GM18870 (cell line): ENCODE measurements around the gene LLGL2.

Experiments used
- ATAC-seq: cut with Tn5 transposase; IDR thresholded peaks from one replicate; pipeline ENCODE4 v1.9.1; 2021; ENCODE audit warnings: moderate library complexity; ENCODE audit not compliant: unreplicated experiment

LLGL2 gene

GRCh38 chr17:75506134-75506533 is 19.4 kb upstream of the LLGL2 start:
- no peak for ATAC-seq

- ATAC-seq, result no peak
These were observed 18.6 kb upstream of the LLGL2 start for GRCh38 chr17:75506888-75507287.

DNA sequence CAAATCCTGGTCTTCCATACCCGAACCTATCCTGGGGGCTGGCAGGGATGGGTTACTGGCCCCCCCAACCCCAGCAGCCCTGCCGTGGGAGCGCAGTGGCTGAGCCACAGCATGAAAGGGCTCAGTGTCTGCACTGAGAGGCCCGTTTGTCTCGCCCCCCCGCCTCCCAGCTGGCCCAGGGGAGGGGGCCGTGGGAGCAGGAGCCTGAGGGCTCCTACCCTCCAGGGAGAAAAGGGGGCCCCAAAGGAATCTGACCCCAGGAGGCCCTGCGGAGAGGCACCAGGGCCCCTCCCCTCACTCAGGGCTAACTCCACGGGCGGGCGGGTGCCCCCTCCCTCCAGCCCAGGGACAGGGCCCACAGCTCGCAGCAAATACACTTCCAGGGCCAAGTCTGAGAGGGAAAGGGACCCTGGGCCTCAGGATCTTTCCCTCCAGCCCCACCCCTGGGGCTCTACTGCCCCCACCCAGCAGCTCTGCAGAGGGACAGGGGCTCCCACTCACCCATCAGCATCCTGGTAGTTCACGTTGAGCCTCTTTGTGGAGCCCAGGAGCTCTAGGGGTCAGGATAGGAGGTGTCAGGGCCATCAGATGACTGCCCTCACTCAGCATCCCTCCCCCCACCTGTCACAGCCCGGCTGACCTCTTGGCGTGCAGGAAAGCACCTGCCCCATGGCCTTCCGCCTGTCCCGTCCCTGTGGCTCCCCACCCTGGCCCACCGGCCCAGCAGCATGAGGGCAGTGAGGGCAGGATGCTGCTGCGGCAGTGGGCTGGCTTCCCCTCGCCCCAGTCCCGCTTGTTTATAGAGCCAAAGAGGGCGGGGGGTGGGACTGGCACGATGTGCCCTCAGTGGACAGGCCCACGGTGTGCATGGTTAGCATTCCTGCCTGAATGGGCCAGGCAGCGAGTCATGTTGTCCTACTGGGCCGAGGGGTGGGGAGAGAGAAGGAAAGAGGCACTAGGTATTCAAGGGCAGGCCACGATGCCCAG is 17.5 kb upstream of the LLGL2 start:
- no peak for ATAC-seq

DNA sequence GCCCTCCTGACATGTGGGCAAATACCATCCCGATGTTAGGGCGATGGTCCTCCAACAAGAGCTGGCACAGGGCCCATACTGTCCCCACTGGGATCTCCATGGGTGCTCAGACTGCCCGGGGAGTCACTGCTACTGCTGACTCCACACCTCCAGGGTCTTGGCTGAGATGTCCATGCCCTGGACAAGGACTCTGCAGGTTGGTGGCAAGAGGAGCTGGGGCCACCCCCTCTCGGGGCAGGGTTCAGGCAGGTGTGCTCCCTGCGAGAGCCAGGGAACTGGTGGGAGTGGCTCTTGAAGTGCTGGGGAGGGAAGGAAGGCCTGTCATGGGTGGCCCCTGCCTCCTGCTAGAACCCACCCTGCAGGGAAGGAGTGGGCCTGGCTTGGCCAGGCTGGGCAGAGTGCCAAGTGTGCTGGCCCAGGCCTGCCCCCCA is 16.6 kb upstream of the LLGL2 start:
- ATAC-seq, result no peak

GRCh38 chr17:75509528-75510258 is 15.8 kb upstream of the LLGL2 start:
- no peak for ATAC-seq

GRCh38 chr17:75511270-75511609 is 14.3 kb upstream of the LLGL2 start:
- ATAC-seq, result no peak

DNA sequence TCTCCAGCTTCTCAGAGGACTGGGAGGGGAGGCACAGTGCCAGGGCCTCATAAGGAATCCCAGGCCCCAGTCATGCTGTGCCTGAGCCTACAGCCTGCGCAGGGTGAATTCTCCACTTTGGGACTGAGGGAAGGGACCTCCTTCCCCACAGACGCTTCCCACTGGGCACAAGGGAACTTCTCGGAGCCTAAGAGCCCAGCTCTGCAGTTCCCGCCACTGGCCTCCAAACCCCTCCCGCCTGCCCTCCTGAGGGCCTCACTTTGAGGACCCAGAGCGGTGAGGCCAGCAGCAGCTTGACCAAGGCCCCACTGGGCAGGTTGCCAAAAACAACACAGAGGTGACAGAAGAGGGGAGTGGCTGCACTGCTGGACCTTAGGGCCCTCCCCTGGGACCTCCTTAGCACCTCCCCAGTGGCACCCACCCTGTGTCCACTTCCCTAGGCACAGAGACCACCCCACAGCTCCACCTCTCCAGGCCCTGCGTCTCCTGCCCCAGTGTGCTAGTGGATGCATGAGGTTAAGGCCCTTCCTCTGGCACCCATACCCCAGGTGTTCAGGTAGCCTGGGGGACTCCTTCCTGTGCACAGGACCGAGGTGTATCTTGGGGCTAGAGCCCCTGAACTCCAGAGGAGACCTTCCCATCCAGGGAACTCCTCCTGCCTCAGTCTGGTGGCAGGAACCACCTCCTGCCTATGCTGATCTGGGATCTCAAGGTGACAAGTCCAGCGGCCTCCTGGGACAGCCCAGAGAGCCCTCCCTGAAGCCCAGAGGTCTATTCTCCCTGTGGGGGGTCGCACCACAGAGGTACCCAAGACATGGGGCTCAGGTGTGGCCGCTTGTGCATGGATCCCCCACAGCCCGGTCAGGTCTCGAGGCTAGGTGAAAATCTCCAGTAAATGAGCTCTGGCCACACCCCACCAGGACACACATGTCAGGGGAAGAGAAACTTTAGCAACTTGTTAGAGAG is 13.6 kb upstream of the LLGL2 start:
- no peak for ATAC-seq

DNA sequence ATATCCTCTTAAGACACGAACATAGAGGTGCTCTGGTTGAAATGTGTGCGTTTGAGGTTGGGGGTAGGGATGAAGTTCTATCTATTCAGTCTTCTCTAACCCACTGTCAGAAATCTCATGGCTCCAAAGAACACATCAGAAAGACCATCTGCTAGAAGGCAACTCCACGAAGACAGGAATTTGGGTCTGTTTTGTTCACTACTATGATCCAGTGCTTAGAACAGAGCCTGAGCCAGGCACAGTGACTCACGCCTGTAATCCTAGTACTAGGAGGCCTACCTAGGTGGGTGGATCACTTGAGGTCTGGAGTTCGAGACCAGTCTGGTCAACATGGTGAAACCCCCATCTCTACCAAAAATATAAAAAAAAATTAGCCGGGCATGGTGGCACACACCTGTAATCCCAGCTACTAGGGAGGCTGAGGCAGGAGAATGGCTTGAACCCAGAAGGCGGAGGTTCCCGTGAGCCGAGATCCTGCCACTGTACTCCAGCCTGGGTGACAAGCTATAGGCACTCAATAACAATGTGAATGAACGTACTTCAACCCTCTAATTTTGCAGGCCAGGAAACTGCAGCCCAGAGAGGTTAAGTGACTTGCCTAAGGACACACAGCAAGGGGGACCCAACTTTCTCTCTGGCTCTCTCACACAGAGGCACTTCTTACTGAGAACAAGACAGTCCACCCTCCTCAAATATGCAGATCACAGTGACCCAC is 12.4 kb upstream of the LLGL2 start:
- no peak for ATAC-seq

DNA sequence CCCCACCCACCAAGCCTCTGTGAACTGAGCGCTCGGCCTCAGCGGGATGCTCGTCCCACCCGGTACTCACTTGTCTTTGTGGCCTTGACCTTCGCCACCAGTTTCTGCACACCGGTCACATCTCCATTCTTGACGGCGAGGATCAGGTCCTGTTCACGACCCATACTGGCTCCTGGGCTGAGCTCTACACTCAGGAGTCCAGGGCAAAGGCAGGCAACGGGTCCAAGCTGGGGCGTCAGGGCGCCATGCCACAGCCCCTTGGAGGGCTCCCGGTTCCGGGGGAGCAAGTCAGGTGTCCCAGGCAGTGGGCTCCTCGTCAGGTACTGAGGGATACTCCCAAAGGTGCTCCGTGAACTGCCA is 11.9 kb upstream of the LLGL2 start:
- no peak for ATAC-seq

DNA sequence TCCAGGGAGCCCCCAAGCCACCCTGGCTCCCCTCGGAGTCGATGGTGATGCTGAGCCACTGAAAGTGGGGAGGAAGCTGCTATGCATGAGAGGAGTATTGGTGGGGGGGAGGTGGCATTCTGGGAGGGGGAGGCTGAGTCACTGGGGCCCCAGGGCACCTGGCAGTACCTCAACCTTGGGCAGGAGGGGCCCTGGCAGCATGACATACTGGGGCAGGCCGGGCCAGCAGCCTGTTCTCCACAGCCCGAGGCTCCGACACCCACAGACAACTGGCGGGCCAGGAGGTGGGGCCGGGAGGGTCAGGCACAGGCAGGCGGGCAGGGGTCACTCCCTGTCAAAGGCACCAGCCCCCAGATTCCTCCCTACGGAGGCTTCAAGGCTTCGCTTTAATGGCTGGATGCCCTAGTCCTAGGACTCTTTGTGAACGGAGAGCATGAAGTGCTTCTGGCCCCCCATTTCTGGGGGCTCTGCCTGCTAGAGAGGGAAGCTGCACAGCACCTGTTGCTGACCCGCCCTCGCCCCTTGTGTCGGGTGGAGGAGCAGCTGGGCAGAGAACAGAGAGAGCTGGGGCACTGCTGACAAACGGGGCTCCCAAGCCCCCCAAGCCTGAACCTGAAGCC is 11.1 kb upstream of the LLGL2 start:
- no peak for ATAC-seq

- no peak for ATAC-seq
These were observed 10.5 kb upstream of the LLGL2 start for GRCh38 chr17:75514919-75515495.

GRCh38 chr17:75515496-75516254 is 9.8 kb upstream of the LLGL2 start, which contains the start of gene CASKIN2:
TSS of gene CASKIN2 (minus strand) at chr17:75515537. CDS start at chr17:75513804, 1,733 bp downstream.
- ATAC-seq, result peak; percentile 36

GRCh38 chr17:75516255-75516618 is 9.3 kb upstream of the LLGL2 start, which contains the start of gene TSEN54:
TSS of gene TSEN54 (plus strand) at chr17:75516528. CDS start at chr17:75516561, 33 bp downstream.
- peak; percentile 39 for ATAC-seq

DNA sequence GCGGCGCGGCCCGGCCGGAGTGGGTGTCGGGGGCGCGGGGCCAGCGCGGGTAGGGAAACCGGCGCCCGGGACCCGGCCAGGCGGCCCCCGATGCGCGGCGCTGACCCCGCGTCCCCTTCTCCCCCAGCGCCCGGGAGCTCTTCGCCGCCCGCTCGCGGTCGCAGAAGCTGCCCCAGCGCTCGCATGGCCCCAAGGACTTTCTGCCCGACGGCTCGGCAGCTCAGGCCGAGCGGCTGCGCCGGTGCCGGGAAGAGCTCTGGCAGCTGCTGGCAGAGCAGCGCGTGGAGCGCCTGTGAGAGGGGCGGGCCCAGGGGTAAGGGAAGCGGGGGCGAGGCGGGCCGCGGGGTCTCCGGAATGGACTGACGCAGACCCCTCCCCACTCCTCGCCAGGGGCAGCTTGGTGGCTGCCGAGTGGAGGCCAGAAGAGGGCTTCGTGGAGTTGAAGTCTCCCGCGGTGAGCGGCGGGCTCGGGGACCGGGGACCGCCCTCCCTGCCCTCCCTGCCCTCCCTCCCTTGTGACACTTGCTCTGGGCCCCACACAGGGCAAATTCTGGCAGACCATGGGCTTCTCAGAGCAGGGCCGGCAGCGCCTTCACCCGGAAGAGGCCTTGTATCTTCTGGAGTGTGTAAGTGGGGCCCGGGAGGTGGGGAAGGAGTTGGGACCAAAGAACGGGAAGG is 8.7 kb upstream of the LLGL2 start:
- ATAC-seq, result no peak

- ATAC-seq, result no peak
These were observed 8.1 kb upstream of the LLGL2 start for GRCh38 chr17:75517297-75517865.

DNA sequence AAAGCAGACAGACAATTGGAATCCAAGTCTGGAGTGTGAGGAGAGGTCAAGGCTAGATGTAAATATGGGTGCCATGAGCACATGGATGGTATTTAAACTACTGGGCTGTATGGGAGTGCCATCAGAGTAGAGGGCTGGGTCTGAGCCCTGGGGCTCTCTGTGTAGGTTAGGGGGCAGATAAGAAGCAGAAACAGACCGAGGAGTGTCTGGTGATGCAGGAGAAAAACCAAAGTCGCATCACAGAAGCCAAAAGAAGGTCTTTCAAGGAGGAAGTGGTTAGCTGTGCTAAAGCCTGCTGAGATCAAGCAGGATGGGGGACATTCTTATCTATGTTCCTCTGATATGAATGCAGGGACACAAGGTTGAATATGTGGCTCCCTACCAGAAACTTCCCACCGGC is 7.3 kb upstream of the LLGL2 start:
- ATAC-seq, result no peak

DNA sequence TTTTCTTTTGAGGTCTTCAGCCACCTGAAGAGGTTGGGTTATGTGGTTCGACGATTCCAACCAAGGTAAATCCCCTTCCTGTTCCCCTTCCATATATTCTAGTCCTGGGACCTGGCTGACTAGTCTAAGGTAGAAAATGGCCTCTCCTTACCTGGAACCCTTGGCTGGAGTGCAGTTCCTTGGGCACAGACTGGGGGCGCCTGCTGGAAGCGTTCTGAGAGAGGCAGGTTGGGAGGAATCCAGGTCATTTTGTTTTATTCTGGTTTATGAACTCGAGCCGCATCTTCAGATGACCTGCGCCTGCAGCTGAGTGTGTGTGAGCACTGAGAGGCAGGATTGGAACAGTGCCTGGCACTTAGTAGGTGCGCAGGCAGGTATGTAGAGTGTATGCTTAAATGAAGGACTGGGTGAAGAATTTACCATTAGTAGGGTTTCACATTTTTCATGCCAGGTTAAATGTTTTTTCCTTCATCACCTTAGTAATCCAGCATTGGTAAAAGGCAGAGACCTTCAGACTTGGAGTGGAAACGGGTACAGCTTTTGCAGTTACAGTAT is 6.4 kb upstream of the LLGL2 start:
- no peak for ATAC-seq
